Activated T-helper 1 cell treated with anti-CD3 and anti-CD28 coated beads, Interleukin-12 subunit alpha, Interleukin-12 subunit beta, Interleukin-2, Interleukin-4 antibody, amounts not matched to agents 30 ng/mL and 10 ng/mL and 1 ng/mL, durations not matched to agents 14 hours and 24 hours and 36 hours (primary cell): ENCODE data around the gene AZGP1. TPM values are rescaled to one million over a fixed set of nuclear protein-coding genes. Genes with fewer than 3 reads are reported as not detected.

Experiments used
- DNase-seq: peaks from one replicate; pipeline ENCODE4 v3.0.0; 2021; ENCODE audit warnings: low spot score
- H3K27ac Mint-ChIP-seq: one replicate; pipeline ENCODE4 v1.8.0; 2021; ENCODE audit warnings: mild to moderate bottlenecking, mixed read lengths
- H3K27me3 Mint-ChIP-seq: one replicate; pipeline ENCODE4 v1.8.0; 2022; ENCODE audit warnings: mild to moderate bottlenecking, moderate library complexity, mixed read lengths; ENCODE audit not compliant: insufficient read depth
- H3K36me3 Mint-ChIP-seq: one replicate; pipeline ENCODE4 v1.8.0; 2021; ENCODE audit warnings: low read depth, mixed read lengths
- H3K4me1 Mint-ChIP-seq: one replicate; pipeline ENCODE4 v1.8.0; 2021; ENCODE audit warnings: low read depth, mixed read lengths
- H3K4me3 Mint-ChIP-seq: one replicate; pipeline ENCODE4 v1.8.0; 2021; ENCODE audit warnings: mild to moderate bottlenecking, moderate library complexity, mixed read lengths
- H3K9me3 Mint-ChIP-seq: one replicate; pipeline ENCODE4 v1.8.0; 2021; ENCODE audit warnings: mixed read lengths
- intact Hi-C: fragments of 100-400 bp; cut with micrococcal nuclease; formaldehyde crosslinking; loops from one replicate; pipeline ENCODE4 v1.15.1; 2024
- total RNA-seq: library from RNA; stranded (reverse); gene quantifications from 2 replicates; pipeline ENCODE4 v1.2.3, GENCODE V29; 2022

The AZGP1 gene
- not detected in 2 replicates for total RNA-seq

DNA sequence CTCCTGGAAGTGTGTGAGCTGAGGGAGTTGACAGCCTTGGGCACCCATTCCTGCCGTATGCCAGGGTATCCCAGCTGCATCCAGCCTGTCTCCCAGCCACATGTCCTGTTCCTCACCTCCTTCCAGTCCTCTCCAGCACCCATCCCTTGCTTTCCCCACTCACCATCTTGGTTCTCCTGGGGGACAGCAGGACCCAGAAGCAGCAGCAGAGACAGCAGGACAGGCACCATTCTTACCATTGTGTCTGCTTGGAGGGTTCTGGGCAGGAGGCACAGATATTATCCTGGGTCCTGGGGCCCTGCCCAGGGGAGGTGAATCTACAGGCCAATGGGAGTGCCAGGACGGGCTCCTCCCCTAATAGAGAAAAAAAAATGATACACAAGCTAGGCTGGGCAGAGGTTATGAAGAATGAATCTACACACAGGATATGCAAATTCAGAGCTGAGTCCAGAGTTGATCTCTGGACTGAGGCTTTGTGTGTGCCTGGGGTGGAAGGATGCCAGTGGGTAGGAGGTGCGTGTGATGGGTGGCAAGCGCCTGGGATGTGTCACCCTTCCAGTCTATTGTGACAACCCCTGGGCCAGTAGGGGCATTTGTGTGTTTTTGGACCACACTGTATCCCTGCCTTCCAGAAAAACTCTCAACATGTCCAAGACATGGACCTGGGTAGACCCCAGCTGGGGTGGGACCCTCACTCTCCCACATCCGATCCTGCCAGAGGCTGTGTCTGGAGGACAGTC lies at the start of gene AZGP1:
Gene AZGP1 (minus strand): TSS at position 250 of the 740 bp plus-strand sequence. CDS start 11 bp downstream, at position 239.
- H3K36me3 Mint-ChIP-seq = no peaks in the 10 kb centered on the region
- no peaks in the 10 kb centered on the region for H3K4me1 Mint-ChIP-seq
- intact Hi-C loops = loop anchor here (2.0 to 5.0 kb wide), 2 partner anchors 15 to 156 kb away; no protein-coding TSS in a partner anchor
- no peak within 1 kb of the TSS for H3K27ac Mint-ChIP-seq
- H3K9me3 Mint-ChIP-seq = no peaks in the 10 kb centered on the region
- DNase-seq = no peak
- peaks cover 4% of the 10 kb centered on the region for H3K27me3 Mint-ChIP-seq
- H3K4me3 Mint-ChIP-seq = no peak within 1 kb of the TSS

DNA sequence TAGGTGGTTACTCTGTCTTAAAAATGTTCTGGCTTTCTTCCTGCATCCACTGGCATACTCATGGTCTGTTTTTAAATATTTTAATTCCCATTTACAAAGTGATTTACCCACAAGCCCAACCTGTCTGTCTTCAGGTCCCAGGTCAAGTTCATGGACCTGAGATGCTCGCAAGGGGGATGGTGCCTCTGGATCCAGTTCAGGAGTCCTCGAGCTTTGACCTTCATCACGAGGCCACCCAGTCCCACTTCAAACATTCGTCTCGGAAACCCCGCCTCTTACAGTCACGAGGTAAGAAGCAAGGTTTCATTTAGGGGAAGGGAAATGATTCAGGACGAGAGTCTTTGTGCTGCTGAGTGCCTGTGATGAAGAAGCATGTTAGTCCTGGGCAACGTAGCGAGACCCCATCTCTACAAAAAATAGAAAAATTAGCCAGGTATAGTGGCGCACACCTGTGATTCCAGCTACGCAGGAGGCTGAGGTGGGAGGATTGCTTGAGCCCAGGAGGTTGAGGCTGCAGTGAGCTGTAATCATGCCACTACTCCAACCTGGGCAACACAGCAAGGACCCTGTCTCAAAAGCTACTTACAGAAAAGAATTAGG lies 48.3 kb upstream of the AZGP1 start:
- intact Hi-C loops = loop anchor here (10.0 kb wide), 1 partner anchor 401 kb away; the partner anchor contains the start of genes MEPCE and ZCWPW1
- no peaks in the 10 kb centered on the region for H3K27me3 Mint-ChIP-seq
- no peaks in the 10 kb centered on the region for H3K9me3 Mint-ChIP-seq
- no peak for DNase-seq
- H3K4me1 Mint-ChIP-seq = peaks cover 49% of the 10 kb centered on the region
- H3K36me3 Mint-ChIP-seq = peaks cover 37% of the 10 kb centered on the region
- H3K4me3 Mint-ChIP-seq = no peak overlapping the region
- H3K27ac Mint-ChIP-seq = peak overlapping the region; percentile 29

- Mint-ChIP-seq H3K36me3 (peaks cover 40% of the 10 kb centered on the region), H3K27me3 (no peaks in the 10 kb centered on the region), H3K4me1 (peaks cover 53% of the 10 kb centered on the region), H3K4me3 (no peak overlapping the region), H3K27ac (peak overlapping the region; percentile 44), H3K9me3 (no peaks in the 10 kb centered on the region)
- no peak for DNase-seq
- intact Hi-C loops = loop anchor here (10.0 kb wide), 1 partner anchor 401 kb away; the partner anchor contains the start of genes MEPCE and ZCWPW1
Measured at GRCh38 chr7:100023526-100023925, 47.7 kb upstream of the AZGP1 start.

GRCh38 chr7:100022621-100023020 lies 46.8 kb upstream of the AZGP1 start:
- Mint-ChIP-seq H3K36me3 (peaks cover 43% of the 10 kb centered on the region), H3K4me3 (no peak overlapping the region), H3K27me3 (no peaks in the 10 kb centered on the region), H3K9me3 (no peaks in the 10 kb centered on the region), H3K27ac (no peak overlapping the region), H3K4me1 (peaks cover 60% of the 10 kb centered on the region)
- no peak for DNase-seq
- intact Hi-C loops = loop anchor here (10.0 kb wide), 1 partner anchor 402 kb away; the partner anchor contains the start of genes MEPCE and ZCWPW1

GRCh38 chr7:100021297-100021696 lies 45.5 kb upstream of the AZGP1 start:
- intact Hi-C loops = loop anchor here (10.0 kb wide), 1 partner anchor 404 kb away; the partner anchor contains the start of genes MEPCE and ZCWPW1
- Mint-ChIP-seq H3K9me3 (no peaks in the 10 kb centered on the region), H3K27me3 (no peaks in the 10 kb centered on the region), H3K4me3 (no peak overlapping the region), H3K4me1 (peaks cover 71% of the 10 kb centered on the region), H3K27ac (peak overlapping the region; percentile 52), H3K36me3 (peaks cover 43% of the 10 kb centered on the region)
- DNase-seq = no peak

GRCh38 chr7:100019908-100020307 lies 44.1 kb upstream of the AZGP1 start:
- peak overlapping the region; percentile 81 for H3K27ac Mint-ChIP-seq
- no peaks in the 10 kb centered on the region for H3K9me3 Mint-ChIP-seq
- DNase-seq = no peak
- no peaks in the 10 kb centered on the region for H3K27me3 Mint-ChIP-seq
- H3K4me3 Mint-ChIP-seq = no peak overlapping the region
- peaks cover 38% of the 10 kb centered on the region for H3K36me3 Mint-ChIP-seq
- H3K4me1 Mint-ChIP-seq = peaks cover 70% of the 10 kb centered on the region
- intact Hi-C loops = loop anchor here (5.0 to 10.0 kb wide), 3 partner anchors 395 to 463 kb away; partner anchors contain the start of genes MEPCE, ZCWPW1 and ZNF655

- peaks cover 25% of the 10 kb centered on the region for H3K36me3 Mint-ChIP-seq
- H3K27ac Mint-ChIP-seq = no peak overlapping the region
- H3K27me3 Mint-ChIP-seq = no peaks in the 10 kb centered on the region
- H3K4me1 Mint-ChIP-seq = peaks cover 67% of the 10 kb centered on the region
- intact Hi-C loops = loop anchor here (5.0 to 10.0 kb wide), 2 partner anchors 393 to 461 kb away; partner anchors contain the start of gene ZNF655
- H3K4me3 Mint-ChIP-seq = peak overlapping the region; percentile 49
- no peaks in the 10 kb centered on the region for H3K9me3 Mint-ChIP-seq
- DNase-seq = no peak
Measured at GRCh38 chr7:100017875-100018274, 42.0 kb upstream of the AZGP1 start.

- Mint-ChIP-seq H3K4me1 (peaks cover 62% of the 10 kb centered on the region), H3K36me3 (peaks cover 19% of the 10 kb centered on the region), H3K27ac (no peak overlapping the region), H3K9me3 (no peaks in the 10 kb centered on the region), H3K4me3 (peak overlapping the region; percentile 49), H3K27me3 (no peaks in the 10 kb centered on the region)
- DNase-seq = no peak
- intact Hi-C loops = loop anchor here (5.0 to 10.0 kb wide), 2 partner anchors 392 to 460 kb away; partner anchors contain the start of gene ZNF655
Measured at GRCh38 chr7:100017300-100017699, 41.5 kb upstream of the AZGP1 start.

DNA sequence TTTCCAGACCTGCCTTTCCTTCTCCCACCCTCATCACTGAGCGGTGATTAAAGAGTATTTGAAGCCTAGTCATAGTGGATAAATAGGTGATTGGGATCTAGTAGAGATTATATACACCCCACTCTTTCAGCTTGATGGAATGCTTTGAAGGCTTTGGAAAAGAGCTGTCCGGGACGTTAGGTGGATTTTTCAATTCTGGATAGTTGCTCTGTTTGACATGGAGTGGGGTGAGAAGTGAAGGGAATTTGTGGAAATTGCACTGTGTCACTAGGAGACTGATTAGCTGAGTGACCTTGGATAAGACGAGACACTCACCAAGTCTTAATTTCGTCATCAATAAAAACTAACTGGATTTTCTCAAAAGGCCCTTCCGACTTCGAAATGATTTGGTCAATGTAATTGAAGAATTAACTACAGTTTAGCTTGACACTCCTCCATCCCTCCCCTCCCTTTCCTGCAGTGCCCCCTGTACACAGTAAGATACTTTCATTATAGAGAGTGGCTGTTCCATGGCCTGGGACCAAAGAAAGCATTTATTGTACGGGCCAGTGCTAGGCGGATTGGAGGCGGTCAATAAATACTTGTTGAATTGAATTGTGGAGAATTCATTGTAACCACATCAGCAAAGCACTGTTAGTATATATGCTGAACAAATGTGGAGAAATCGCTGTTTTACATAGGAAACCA lies 40.5 kb upstream of the AZGP1 start:
- Mint-ChIP-seq H3K4me3 (peak overlapping the region; percentile 98), H3K4me1 (peaks cover 57% of the 10 kb centered on the region), H3K27ac (peak overlapping the region; percentile 92), H3K9me3 (no peaks in the 10 kb centered on the region), H3K36me3 (peaks cover 17% of the 10 kb centered on the region), H3K27me3 (no peaks in the 10 kb centered on the region)
- DNase-seq = no peak
- intact Hi-C loops = loop anchor here (1.0 to 10.0 kb wide), 3 partner anchors 10 to 459 kb away; partner anchors contain the start of gene ZNF655

DNA sequence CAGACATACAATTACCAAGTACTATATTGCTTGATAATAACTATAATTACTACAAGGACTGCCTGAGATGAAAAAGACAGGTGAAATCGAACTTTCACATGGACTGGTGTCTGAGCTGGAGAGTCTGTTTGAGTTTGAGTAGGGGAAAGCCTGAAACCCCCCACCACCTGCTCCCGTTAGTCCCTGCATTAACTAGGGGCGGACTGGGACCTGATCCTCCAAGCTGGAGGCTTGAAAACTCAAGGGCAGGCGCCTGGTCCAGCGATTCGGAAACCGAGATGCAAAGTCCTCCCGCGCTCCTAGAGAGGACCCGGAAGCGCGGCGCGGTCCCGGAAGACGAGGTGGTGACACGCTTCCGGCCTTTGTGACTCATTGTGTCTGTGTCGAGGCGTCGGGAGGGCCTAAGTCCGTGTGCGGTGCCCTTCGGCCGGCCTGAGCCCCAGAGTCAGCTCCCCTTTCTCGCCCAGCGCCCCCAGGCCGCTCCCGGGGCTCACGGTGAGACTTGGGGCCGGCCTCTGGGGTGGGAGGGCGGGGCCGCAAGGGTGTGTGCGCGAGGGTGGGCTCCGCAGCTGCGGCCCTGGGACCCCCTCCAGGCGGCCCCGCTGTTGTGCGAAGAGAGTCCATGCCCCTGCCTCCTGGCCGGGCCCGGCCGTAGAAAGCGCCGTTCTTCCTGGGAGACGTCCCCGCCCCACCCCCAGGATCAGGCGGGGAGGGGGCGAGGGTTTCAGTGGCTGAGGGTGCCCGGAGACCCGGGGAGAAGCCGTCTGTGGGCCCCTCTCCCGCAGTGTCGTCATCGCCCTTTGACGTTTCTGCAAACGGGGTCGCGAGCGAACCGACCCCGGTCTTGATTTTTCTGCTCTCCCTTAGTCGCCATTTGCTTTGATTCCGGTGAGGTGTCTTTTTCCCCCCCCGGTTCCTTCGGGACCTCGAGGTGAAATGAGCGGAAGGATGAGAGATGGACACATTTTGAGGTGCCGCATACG lies 39.7 kb upstream of the AZGP1 start, which contains the start of gene ZKSCAN1:
Gene ZKSCAN1 (plus strand): TSS at position 365 of the 983 bp plus-strand sequence. CDS start 7,911 bp downstream, outside the sequence.
- Mint-ChIP-seq H3K27me3 (no peaks in the 10 kb centered on the region), H3K4me3 (peak within 1 kb of the TSS; percentile 98), H3K4me1 (peaks cover 55% of the 10 kb centered on the region), H3K36me3 (peaks cover 17% of the 10 kb centered on the region), H3K9me3 (no peaks in the 10 kb centered on the region), H3K27ac (peak within 1 kb of the TSS; percentile 92)
- DNase-seq = peak; percentile 82
- intact Hi-C loops = loop anchor here (1.0 to 10.0 kb wide), 10 partner anchors 11 to 577 kb away; partner anchors contain the start of genes COPS6, CPSF4, MBLAC1 and PTCD1

DNA sequence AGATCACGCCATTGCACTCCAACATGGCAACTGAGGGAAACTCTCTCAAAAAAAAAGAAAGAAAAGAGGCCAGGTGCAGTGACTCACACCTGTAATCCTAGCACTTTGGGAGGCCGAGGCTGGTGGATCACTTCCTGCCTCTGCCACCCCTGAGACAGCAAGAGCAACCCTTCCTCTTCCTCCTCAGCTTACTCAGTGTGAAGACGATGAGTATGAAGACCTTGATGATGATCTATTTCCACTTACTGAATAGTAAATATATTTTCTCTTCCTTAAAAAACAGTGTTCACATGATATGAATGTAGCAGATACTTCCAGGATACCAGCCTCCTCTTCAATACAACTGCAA lies 37.5 kb upstream of the AZGP1 start:
- no peaks in the 10 kb centered on the region for H3K27me3 Mint-ChIP-seq
- peaks cover 38% of the 10 kb centered on the region for H3K4me1 Mint-ChIP-seq
- H3K27ac Mint-ChIP-seq = peak overlapping the region; percentile 40
- H3K4me3 Mint-ChIP-seq = no peak overlapping the region
- no peak for DNase-seq
- H3K9me3 Mint-ChIP-seq = no peaks in the 10 kb centered on the region
- intact Hi-C loops = loop anchor here (10.0 kb wide), 1 partner anchor 389 kb away; no protein-coding TSS in a partner anchor
- peaks cover 3% of the 10 kb centered on the region for H3K36me3 Mint-ChIP-seq
